ENCODE data around the gene LYPD6. TPM values are rescaled to one million over a fixed set of nuclear protein-coding genes. Genes with fewer than 3 reads are reported as not detected.

The LYPD6 gene
- total RNA-seq, 2 donors from 2014 or later: 0.63 to 1.2 TPM

- no peak for DNase-seq (ENCODE audit: low spot score)
- no peaks in the 10 kb centered on the region for H3K27me3 ChIP-seq
- H3K4me3 ChIP-seq: no peak overlapping the region
- TF ChIP-seq CTCF (IDR thresholded peaks at IDR 0.05): no peak
- H3K4me1 ChIP-seq: no peaks in the 10 kb centered on the region
- no peaks in the 10 kb centered on the region for H3K36me3 ChIP-seq
- no peaks in the 10 kb centered on the region for H3K9me3 ChIP-seq
- no peak overlapping the region for H3K27ac ChIP-seq
These were observed 49.8 kb downstream of the LYPD6 start for GRCh38 chr2:149380205-149380604.

- TF ChIP-seq CTCF (IDR thresholded peaks at IDR 0.05): no peak
- Histone ChIP-seq H3K4me3 (no peak overlapping the region), H3K36me3 (no peaks in the 10 kb centered on the region), H3K27me3 (no peaks in the 10 kb centered on the region), H3K9me3 (no peaks in the 10 kb centered on the region), H3K4me1 (no peaks in the 10 kb centered on the region), H3K27ac (no peak overlapping the region)
- DNase-seq (ENCODE audit: low spot score): no peak
These were observed 53.0 kb downstream of the LYPD6 start for GRCh38 chr2:149383340-149383739.

GRCh38 chr2:149385350-149385749 is 55.0 kb downstream of the LYPD6 start:
- no peak for DNase-seq (ENCODE audit: low spot score)
- TF ChIP-seq CTCF (IDR thresholded peaks at IDR 0.05): no peak

GRCh38 chr2:149387411-149387810 is 57.0 kb downstream of the LYPD6 start:
- H3K4me3 ChIP-seq: no peak overlapping the region
- no peak for TF ChIP-seq CTCF (IDR thresholded peaks at IDR 0.05)
- no peak overlapping the region for H3K27ac ChIP-seq
- no peaks in the 10 kb centered on the region for H3K36me3 ChIP-seq
- no peaks in the 10 kb centered on the region for H3K9me3 ChIP-seq
- H3K4me1 ChIP-seq: no peaks in the 10 kb centered on the region
- H3K27me3 ChIP-seq: no peaks in the 10 kb centered on the region
- DNase-seq (ENCODE audit: low spot score): no peak

More at GRCh38 chr2:149385350-149385749, 55.0 kb downstream of the LYPD6 start:
- H3K27me3 ChIP-seq: no peaks in the 10 kb centered on the region
- H3K9me3 ChIP-seq: no peaks in the 10 kb centered on the region
- no peak overlapping the region for H3K4me3 ChIP-seq
- H3K36me3 ChIP-seq: no peaks in the 10 kb centered on the region
- H3K4me1 ChIP-seq: no peaks in the 10 kb centered on the region
- no peak overlapping the region for H3K27ac ChIP-seq

- H3K4me3 ChIP-seq: no peak overlapping the region
- H3K27me3 ChIP-seq: no peaks in the 10 kb centered on the region
- TF ChIP-seq CTCF (IDR thresholded peaks at IDR 0.05): no peak
- DNase-seq (ENCODE audit: low spot score): no peak
- no peaks in the 10 kb centered on the region for H3K4me1 ChIP-seq
- H3K9me3 ChIP-seq: no peaks in the 10 kb centered on the region
- H3K36me3 ChIP-seq: no peaks in the 10 kb centered on the region
- H3K27ac ChIP-seq: no peak overlapping the region
These were observed 57.9 kb downstream of the LYPD6 start for GRCh38 chr2:149388120-149388816.

All from right atrium auricular region (tissue), 2 donors.